Measurements from ENCODE around the gene SLC25A17.
"Not testable (repeated sequence)": the region's sequence is repeated elsewhere in the genome, so short reads cannot be mapped to it uniquely, and the experiment has no call there.

Gene SLC25A17

DNA sequence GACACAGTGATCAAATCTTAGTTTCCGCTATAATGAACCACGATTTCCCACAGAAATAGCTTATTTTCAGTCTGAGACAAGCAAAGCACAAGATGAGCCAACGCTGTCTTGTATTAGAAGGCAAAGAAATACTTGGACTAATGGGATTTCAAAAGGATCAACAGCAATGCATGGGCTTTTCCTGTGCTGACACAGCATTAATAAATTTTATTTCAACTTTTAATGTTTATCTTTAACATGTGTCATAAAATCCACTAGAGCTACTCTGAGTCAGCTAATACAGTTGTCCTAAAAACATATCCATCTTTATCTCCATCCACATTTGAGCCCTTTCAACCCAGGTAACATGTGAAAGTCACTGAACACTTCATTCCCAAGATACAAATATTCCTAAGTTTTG is 15.5 kb upstream of the SLC25A17 start:
- no peaks in the 10 kb centered on the region for H3K27me3 ChIP-seq (ENCODE audit: insufficient read depth, poor library complexity, severe bottlenecking)
- TF ChIP-seq, protein P1, sequence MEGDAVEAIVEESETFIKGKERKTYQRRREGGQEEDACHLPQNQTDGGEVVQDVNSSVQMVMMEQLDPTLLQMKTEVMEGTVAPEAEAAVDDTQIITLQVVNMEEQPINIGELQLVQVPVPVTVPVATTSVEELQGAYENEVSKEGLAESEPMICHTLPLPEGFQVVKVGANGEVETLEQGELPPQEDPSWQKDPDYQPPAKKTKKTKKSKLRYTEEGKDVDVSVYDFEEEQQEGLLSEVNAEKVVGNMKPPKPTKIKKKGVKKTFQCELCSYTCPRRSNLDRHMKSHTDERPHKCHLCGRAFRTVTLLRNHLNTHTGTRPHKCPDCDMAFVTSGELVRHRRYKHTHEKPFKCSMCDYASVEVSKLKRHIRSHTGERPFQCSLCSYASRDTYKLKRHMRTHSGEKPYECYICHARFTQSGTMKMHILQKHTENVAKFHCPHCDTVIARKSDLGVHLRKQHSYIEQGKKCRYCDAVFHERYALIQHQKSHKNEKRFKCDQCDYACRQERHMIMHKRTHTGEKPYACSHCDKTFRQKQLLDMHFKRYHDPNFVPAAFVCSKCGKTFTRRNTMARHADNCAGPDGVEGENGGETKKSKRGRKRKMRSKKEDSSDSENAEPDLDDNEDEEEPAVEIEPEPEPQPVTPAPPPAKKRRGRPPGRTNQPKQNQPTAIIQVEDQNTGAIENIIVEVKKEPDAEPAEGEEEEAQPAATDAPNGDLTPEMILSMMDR (IDR thresholded peaks at IDR 0.05; ENCODE audit: poor library complexity, severe bottlenecking), result no peak
- no peaks in the 10 kb centered on the region for H3K4me1 ChIP-seq (ENCODE audit: insufficient read depth, poor library complexity, severe bottlenecking)
- H3K4me3 ChIP-seq (ENCODE audit: severe bottlenecking), result no peak overlapping the region
- no peaks in the 10 kb centered on the region for H3K9me3 ChIP-seq (ENCODE audit: severe bottlenecking)
- H3K36me3 ChIP-seq (ENCODE audit: low read depth), result peaks cover 83% of the 10 kb centered on the region
- DNase-seq (ENCODE audit: low spot score) (no peak), ATAC-seq (ENCODE audit: low read depth) (no peak)
- no peak overlapping the region for H3K27ac ChIP-seq (ENCODE audit: poor library complexity, severe bottlenecking)

DNA sequence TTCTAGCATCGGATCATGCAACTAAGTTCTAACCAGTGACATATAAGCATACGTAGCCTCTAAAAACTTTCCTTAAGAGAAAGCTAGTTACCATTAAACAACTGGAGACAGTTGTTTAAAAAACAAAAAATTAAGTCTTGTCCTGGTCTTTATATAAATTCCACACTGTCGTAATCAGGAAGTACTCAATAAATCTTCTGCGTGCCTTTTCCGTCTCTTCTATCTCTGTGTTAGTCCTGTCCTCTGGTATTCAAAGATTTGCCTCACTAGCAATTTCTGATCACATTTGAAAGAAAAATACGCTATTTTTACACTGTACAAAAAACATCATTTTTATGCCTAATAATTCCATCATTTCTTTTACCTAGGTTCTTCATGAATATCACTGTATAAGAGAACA is 10.0 kb upstream of the SLC25A17 start:
- Histone ChIP-seq H3K36me3 (ENCODE audit: low read depth) (peaks cover 94% of the 10 kb centered on the region), H3K4me3 (ENCODE audit: severe bottlenecking) (no peak overlapping the region), H3K9me3 (ENCODE audit: severe bottlenecking) (no peaks in the 10 kb centered on the region), H3K27me3 (ENCODE audit: insufficient read depth, poor library complexity, severe bottlenecking) (no peaks in the 10 kb centered on the region), H3K27ac (ENCODE audit: poor library complexity, severe bottlenecking) (no peak overlapping the region), H3K4me1 (ENCODE audit: insufficient read depth, poor library complexity, severe bottlenecking) (no peaks in the 10 kb centered on the region)
- DNase-seq (ENCODE audit: low spot score), result no peak
- ATAC-seq (ENCODE audit: low read depth), result no peak
- TF ChIP-seq, protein P1 (IDR thresholded peaks at IDR 0.05; ENCODE audit: poor library complexity, severe bottlenecking), result no peak

DNA sequence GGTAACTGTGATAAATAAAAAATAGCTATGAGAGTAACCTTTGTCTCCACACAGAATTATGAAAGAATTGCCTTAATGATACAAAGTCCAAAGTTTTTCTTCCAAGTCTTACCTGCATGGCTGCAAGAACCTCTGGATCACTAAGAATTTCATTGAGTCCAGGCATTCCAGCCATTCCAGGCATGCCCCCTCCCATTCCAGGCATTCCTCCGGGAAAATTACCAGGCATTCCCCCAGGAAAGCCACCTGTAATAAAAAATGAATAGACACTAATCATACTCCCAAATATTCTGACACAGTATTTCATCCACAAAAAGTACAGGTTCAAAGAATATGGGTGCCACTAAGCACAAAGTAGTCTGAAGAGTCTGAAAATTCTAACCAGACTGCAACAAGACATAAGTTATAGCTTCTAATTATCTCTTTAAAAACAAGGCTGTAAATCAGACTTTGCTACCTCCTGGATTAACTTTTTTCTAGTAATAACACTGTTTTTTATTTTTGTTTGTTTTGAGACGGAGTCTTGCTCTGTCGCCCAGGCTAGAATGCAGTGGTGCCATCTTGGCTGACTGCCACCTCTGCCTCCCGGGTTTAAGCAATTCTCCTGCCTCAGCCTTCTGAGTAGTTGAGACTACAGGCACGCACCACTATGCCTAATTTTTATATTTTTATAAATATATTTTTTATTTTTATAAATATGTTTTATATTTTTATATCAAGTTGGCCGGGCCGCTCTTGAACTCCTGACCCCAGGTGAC is 8.0 kb upstream of the SLC25A17 start:
- no peaks in the 10 kb centered on the region for H3K27me3 ChIP-seq (ENCODE audit: insufficient read depth, poor library complexity, severe bottlenecking)
- no peak for ATAC-seq (ENCODE audit: low read depth)
- peaks cover 84% of the 10 kb centered on the region for H3K36me3 ChIP-seq (ENCODE audit: low read depth)
- DNase-seq (ENCODE audit: low spot score), result no peak
- no peaks in the 10 kb centered on the region for H3K9me3 ChIP-seq (ENCODE audit: severe bottlenecking)
- no peaks in the 10 kb centered on the region for H3K4me1 ChIP-seq (ENCODE audit: insufficient read depth, poor library complexity, severe bottlenecking)
- no peak overlapping the region for H3K4me3 ChIP-seq (ENCODE audit: severe bottlenecking)
- TF ChIP-seq, protein P1 (IDR thresholded peaks at IDR 0.05; ENCODE audit: poor library complexity, severe bottlenecking), result no peak
- H3K27ac ChIP-seq (ENCODE audit: poor library complexity, severe bottlenecking), result no peak overlapping the region

DNA sequence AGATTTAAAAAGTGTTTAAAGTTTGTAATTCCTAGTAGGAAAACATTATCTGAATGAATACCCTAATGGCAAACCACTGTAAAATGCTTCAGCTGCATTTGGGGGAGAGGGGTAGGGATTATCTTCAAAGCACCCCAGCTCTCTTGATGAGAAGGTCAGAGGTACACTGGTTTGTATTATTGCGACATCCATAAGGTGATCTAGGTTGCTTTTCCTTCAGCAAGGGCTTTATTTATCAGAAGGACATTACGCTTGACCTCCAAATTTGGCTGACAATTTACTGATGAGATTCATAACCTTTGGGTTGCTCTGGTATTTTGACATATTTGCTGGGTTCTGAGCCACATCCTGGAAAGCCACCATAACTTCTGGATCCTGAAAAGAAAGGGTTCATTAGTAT is 7.1 kb upstream of the SLC25A17 start:
- not testable (repeated sequence) for DNase-seq (ENCODE audit: low spot score); H3K27me3 ChIP-seq (ENCODE audit: insufficient read depth, poor library complexity, severe bottlenecking); H3K4me3 ChIP-seq (ENCODE audit: severe bottlenecking); H3K27ac ChIP-seq (ENCODE audit: poor library complexity, severe bottlenecking); H3K4me1 ChIP-seq (ENCODE audit: insufficient read depth, poor library complexity, severe bottlenecking); ATAC-seq (ENCODE audit: low read depth); H3K9me3 ChIP-seq (ENCODE audit: severe bottlenecking)
- peaks cover 75% of the 10 kb centered on the region for H3K36me3 ChIP-seq (ENCODE audit: low read depth)

DNA sequence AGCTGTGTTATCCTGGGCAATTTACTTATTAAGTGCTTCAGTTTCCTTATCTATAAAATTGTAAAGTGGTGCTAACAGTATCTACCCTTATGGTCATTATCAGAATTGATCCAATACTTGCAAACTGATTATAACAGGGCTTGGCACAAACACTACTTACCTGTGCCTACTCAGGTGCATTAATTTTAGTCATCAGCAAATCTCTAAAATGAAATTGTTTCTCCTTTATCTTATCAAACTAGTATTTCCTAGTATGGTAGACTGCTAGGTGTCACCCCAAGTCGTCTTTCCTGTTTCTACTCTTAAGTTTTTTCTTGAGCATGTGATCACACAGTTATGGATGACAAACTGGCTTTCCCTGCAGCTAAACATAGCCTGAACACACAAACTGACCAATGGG is 4.3 kb upstream of the SLC25A17 start:
- Histone ChIP-seq H3K4me1 (ENCODE audit: insufficient read depth, poor library complexity, severe bottlenecking) (no peaks in the 10 kb centered on the region), H3K9me3 (ENCODE audit: severe bottlenecking) (no peaks in the 10 kb centered on the region), H3K36me3 (ENCODE audit: low read depth) (peaks cover 46% of the 10 kb centered on the region), H3K27me3 (ENCODE audit: insufficient read depth, poor library complexity, severe bottlenecking) (no peaks in the 10 kb centered on the region), H3K27ac (ENCODE audit: poor library complexity, severe bottlenecking) (no peak overlapping the region), H3K4me3 (ENCODE audit: severe bottlenecking) (no peak overlapping the region)
- ATAC-seq (ENCODE audit: low read depth) (no peak), DNase-seq (ENCODE audit: low spot score) (no peak)
- TF ChIP-seq, protein P1 (IDR thresholded peaks at IDR 0.05; ENCODE audit: poor library complexity, severe bottlenecking), result no peak

Data from RWPE2 (cell line).